ENCODE measurements around the gene CTH. TPM values are rescaled to one million over a fixed set of nuclear protein-coding genes. Genes with fewer than 3 reads are reported as not detected.
"Not testable (repeated sequence)": the region's sequence is repeated elsewhere in the genome, so short reads cannot be mapped to it uniquely, and the experiment has no call there.

CTH gene
- total and polyA plus RNA-seq, 2 experiments from 2014 or later, result 31.0 to 34.3 TPM

GRCh38 chr1:70415882-70416281 lies 4.8 kb downstream of the CTH start:
- Histone ChIP-seq H3K27me3 (ENCODE audit: insufficient read depth) (no peaks in the 10 kb centered on the region), H3K27ac (ENCODE audit: low read depth) (no peak overlapping the region), H4K20me1 (replicated peaks; ENCODE audit: insufficient read depth) (no peaks in the 10 kb centered on the region; the same call in 1 of the 2 replicates), H3K4me2 (no peak overlapping the region), H2AFZ (no peak overlapping the region), H3K4me1 (ENCODE audit: insufficient read depth) (no peaks in the 10 kb centered on the region), H3K36me3 (ENCODE audit: insufficient read depth) (peaks cover 27% of the 10 kb centered on the region; the same call in 1 of the 2 replicates), H3F3A (replicated peaks; ENCODE audit: low read depth) (no peaks in the 10 kb centered on the region), H3K79me2 (replicated peaks; ENCODE audit: insufficient read depth) (peaks cover 51% of the 10 kb centered on the region), H3K9me2 (ENCODE audit: insufficient read depth) (no peaks in the 10 kb centered on the region), H3K4me3 (no peak overlapping the region)
- Mint-ChIP-seq H3K9me3 (no peaks in the 10 kb centered on the region), H3K36me3 (ENCODE audit: low read depth) (peaks cover 71% of the 10 kb centered on the region), H3K27me3 (ENCODE audit: insufficient read depth, low read depth, poor library complexity) (peaks cover 4% of the 10 kb centered on the region), H3K4me1 (no peaks in the 10 kb centered on the region), H3K27ac (no peak overlapping the region), H3K4me3 (no peak overlapping the region)
- DNase-seq (ENCODE audit: low spot score) (no peak), ATAC-seq (no peak)
- TF ChIP-seq EZH2phosphoT487 (IDR thresholded peaks at IDR 0.05; ENCODE audit: unreplicated experiment), result no peak
- no peak for TF ChIP-seq POLR2AphosphoS5 (IDR thresholded peaks at IDR 0.05; ENCODE audit: low read depth)
- no peak for TF ChIP-seq JUNB (IDR thresholded peaks at IDR 0.05; ENCODE audit: unreplicated experiment)
- no peak for TF ChIP-seq NANOG (IDR thresholded peaks at IDR 0.05; ENCODE audit: borderline replicate concordance)

GRCh38 chr1:70418973-70419734 lies 8.1 kb downstream of the CTH start:
- Histone ChIP-seq H3K79me2 (replicated peaks; ENCODE audit: insufficient read depth) (peaks cover 22% of the 10 kb centered on the region), H3K36me3 (ENCODE audit: insufficient read depth) (peaks cover 48% of the 10 kb centered on the region)
- H2AFZ ChIP-seq; H3K4me1 Mint-ChIP-seq; H3K27ac Mint-ChIP-seq; ATAC-seq; H3K27me3 Mint-ChIP-seq (ENCODE audit: insufficient read depth, low read depth, poor library complexity); H3K4me1 ChIP-seq (ENCODE audit: insufficient read depth); H3F3A ChIP-seq (replicated peaks; ENCODE audit: low read depth); H3K27ac ChIP-seq (ENCODE audit: low read depth); H4K20me1 ChIP-seq (replicated peaks; ENCODE audit: insufficient read depth); H3K4me3 ChIP-seq; H3K4me2 ChIP-seq; H3K9me2 ChIP-seq (ENCODE audit: insufficient read depth); DNase-seq (ENCODE audit: low spot score); H3K4me3 Mint-ChIP-seq; H3K9me3 Mint-ChIP-seq; H3K27me3 ChIP-seq (ENCODE audit: insufficient read depth): not testable (repeated sequence)
- peaks cover 85% of the 10 kb centered on the region for H3K36me3 Mint-ChIP-seq (ENCODE audit: low read depth)

DNA sequence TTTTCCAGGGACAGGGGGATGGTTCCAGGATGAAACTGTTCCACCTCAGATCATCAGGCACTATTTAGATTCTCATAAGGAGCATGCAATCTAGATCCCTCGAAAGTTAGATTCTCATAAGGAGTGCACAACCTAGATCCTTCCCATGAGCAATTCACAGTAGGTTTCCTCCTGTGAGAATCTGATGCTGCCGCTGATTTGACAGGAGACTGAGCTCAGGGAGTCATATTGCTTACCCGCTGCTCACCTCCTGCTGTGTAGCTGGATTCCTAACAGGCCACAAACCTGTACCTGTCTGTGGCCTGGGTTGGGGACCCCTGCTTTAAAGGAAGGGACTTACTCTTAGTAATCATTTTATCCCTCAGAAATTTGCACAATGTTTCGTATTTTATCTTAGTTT lies 9.3 kb downstream of the CTH start:
- H3F3A ChIP-seq (replicated peaks; ENCODE audit: low read depth), result no peaks in the 10 kb centered on the region
- DNase-seq (ENCODE audit: low spot score) (peak; percentile 56), ATAC-seq (peak; percentile 71)
- no peak overlapping the region for H2AFZ ChIP-seq
- no peak overlapping the region for H3K27ac ChIP-seq (ENCODE audit: low read depth)
- no peaks in the 10 kb centered on the region; the same call in 1 of the 2 replicates for H4K20me1 ChIP-seq (replicated peaks; ENCODE audit: insufficient read depth)
- H3K79me2 ChIP-seq (replicated peaks; ENCODE audit: insufficient read depth), result peaks cover 10% of the 10 kb centered on the region
- peaks cover 44% of the 10 kb centered on the region for H3K36me3 ChIP-seq (ENCODE audit: insufficient read depth)
- no peaks in the 10 kb centered on the region for H3K27me3 ChIP-seq (ENCODE audit: insufficient read depth)
- Mint-ChIP-seq H3K36me3 (ENCODE audit: low read depth) (peaks cover 84% of the 10 kb centered on the region), H3K27me3 (ENCODE audit: insufficient read depth, low read depth, poor library complexity) (no peaks in the 10 kb centered on the region), H3K27ac (no peak overlapping the region), H3K4me1 (peaks cover 1% of the 10 kb centered on the region; the same call in 2 of the 3 replicates), H3K4me3 (no peak overlapping the region), H3K9me3 (no peaks in the 10 kb centered on the region)
- no peak overlapping the region for H3K4me3 ChIP-seq
- H3K9me2 ChIP-seq (ENCODE audit: insufficient read depth), result no peaks in the 10 kb centered on the region
- H3K4me2 ChIP-seq, result no peak overlapping the region
- no peaks in the 10 kb centered on the region for H3K4me1 ChIP-seq (ENCODE audit: insufficient read depth)
- TF ChIP-seq, protein P1, sequence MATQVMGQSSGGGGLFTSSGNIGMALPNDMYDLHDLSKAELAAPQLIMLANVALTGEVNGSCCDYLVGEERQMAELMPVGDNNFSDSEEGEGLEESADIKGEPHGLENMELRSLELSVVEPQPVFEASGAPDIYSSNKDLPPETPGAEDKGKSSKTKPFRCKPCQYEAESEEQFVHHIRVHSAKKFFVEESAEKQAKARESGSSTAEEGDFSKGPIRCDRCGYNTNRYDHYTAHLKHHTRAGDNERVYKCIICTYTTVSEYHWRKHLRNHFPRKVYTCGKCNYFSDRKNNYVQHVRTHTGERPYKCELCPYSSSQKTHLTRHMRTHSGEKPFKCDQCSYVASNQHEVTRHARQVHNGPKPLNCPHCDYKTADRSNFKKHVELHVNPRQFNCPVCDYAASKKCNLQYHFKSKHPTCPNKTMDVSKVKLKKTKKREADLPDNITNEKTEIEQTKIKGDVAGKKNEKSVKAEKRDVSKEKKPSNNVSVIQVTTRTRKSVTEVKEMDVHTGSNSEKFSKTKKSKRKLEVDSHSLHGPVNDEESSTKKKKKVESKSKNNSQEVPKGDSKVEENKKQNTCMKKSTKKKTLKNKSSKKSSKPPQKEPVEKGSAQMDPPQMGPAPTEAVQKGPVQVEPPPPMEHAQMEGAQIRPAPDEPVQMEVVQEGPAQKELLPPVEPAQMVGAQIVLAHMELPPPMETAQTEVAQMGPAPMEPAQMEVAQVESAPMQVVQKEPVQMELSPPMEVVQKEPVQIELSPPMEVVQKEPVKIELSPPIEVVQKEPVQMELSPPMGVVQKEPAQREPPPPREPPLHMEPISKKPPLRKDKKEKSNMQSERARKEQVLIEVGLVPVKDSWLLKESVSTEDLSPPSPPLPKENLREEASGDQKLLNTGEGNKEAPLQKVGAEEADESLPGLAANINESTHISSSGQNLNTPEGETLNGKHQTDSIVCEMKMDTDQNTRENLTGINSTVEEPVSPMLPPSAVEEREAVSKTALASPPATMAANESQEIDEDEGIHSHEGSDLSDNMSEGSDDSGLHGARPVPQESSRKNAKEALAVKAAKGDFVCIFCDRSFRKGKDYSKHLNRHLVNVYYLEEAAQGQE (IDR thresholded peaks at IDR 0.05; ENCODE audit: unreplicated experiment), result no peak
- TF ChIP-seq ZNF331 (CRISPR knock-in tag; IDR thresholded peaks at IDR 0.05; ENCODE audit: low read depth) (no peak), JUNB (IDR thresholded peaks at IDR 0.05; ENCODE audit: unreplicated experiment) (no peak), CREB1 (CRISPR knock-in tag; IDR thresholded peaks at IDR 0.05; ENCODE audit: low read depth) (no peak), EZH2phosphoT487 (IDR thresholded peaks at IDR 0.05; ENCODE audit: unreplicated experiment) (no peak), NANOG (IDR thresholded peaks at IDR 0.05; ENCODE audit: borderline replicate concordance) (no peak)

Measured in GM23338 (cell line).